ENCODE results near the gene PTGER1.

DNA sequence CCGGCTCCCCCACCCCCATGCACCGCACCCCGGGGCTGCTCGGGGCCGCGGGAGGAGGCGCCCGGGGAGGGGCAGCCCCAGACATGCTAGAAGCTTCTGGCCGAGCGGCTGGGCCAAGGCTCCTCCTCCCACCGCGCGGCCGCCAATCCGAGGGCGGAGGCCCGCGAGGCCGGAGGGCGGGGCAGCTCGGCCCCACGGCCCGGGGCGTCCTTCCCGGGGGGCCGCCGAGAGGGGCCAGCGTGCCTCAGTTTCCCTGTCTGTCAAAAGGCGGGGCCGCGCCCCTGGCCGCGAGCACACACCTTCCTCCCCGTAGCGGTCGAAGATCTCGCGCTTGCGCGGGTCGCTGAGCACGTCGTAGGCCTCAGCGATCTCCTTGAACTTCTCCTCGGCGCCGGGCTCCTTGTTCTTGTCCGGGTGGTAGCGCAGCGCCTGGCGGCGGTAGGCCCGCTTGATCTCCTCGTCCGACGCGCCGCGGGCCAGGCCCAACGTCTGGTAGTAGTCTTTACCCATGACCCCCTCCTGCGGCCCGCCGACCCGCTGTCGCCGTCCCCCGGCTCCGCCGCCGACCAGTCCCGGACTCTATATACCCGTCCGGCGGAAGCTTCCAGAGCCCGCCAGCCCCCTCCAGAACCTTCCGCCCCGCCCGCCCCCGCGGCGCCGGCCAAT is 42.8 kb upstream of the PTGER1 start, which contains the start of gene DNAJB1:
- TF ChIP-seq BCL11A (IDR thresholded peaks at IDR 0.05; ENCODE audit: low read depth in 2 of 2, low read length in 2 of 2) (no peak), JUND (IDR thresholded peaks at IDR 0.05; ENCODE audit: low read length) (no peak), POLR2A (IDR thresholded peaks at IDR 0.05; ENCODE audit: control extremely low read depth in 1 of 2, low read depth in 2 of 2, low read length in 2 of 2) (peak; percentile 91 to 94), TAF1 (IDR thresholded peaks at IDR 0.05; ENCODE audit: low read depth, low read length) (peak; percentile 79)
- TF ChIP-seq, protein P1, sequence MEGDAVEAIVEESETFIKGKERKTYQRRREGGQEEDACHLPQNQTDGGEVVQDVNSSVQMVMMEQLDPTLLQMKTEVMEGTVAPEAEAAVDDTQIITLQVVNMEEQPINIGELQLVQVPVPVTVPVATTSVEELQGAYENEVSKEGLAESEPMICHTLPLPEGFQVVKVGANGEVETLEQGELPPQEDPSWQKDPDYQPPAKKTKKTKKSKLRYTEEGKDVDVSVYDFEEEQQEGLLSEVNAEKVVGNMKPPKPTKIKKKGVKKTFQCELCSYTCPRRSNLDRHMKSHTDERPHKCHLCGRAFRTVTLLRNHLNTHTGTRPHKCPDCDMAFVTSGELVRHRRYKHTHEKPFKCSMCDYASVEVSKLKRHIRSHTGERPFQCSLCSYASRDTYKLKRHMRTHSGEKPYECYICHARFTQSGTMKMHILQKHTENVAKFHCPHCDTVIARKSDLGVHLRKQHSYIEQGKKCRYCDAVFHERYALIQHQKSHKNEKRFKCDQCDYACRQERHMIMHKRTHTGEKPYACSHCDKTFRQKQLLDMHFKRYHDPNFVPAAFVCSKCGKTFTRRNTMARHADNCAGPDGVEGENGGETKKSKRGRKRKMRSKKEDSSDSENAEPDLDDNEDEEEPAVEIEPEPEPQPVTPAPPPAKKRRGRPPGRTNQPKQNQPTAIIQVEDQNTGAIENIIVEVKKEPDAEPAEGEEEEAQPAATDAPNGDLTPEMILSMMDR (IDR thresholded peaks at IDR 0.05; ENCODE audit: control extremely low read depth in 1 of 3, insufficient read depth in 1 of 3, low read depth in 1 of 3, low read length in 3 of 3) = no peak
- TF ChIP-seq, protein P2, sequence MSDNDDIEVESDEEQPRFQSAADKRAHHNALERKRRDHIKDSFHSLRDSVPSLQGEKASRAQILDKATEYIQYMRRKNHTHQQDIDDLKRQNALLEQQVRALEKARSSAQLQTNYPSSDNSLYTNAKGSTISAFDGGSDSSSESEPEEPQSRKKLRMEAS (IDR thresholded peaks at IDR 0.05) = no peak
